Stimulated activated naive CD8-positive, alpha-beta T cell treated with anti-CD3 and anti-CD28 coated beads, Interleukin-15, Interleukin-2, amounts not matched to agents 100 ng/mL and 50 ng/mL, for 24 hours (primary cell): ENCODE results near the gene C22orf31.

Experiments
- H3K27ac Mint-ChIP-seq: one replicate; pipeline ENCODE4 v1.8.0; 2021; ENCODE audit warnings: mild to moderate bottlenecking, mixed read lengths
- H3K27me3 Mint-ChIP-seq: one replicate; pipeline ENCODE4 v1.8.0; 2021; ENCODE audit warnings: mixed read lengths
- H3K36me3 Mint-ChIP-seq: one replicate; pipeline ENCODE4 v1.8.0; 2021; ENCODE audit warnings: low read depth, mixed read lengths
- H3K4me1 Mint-ChIP-seq: one replicate; pipeline ENCODE4 v1.8.0; 2021; ENCODE audit warnings: low read depth, mixed read lengths
- H3K4me3 Mint-ChIP-seq: one replicate; pipeline ENCODE4 v1.8.0; 2021; ENCODE audit warnings: mild to moderate bottlenecking, mixed read lengths
- H3K9me3 Mint-ChIP-seq: one replicate; pipeline ENCODE4 v1.8.0; 2021; ENCODE audit warnings: mixed read lengths

Gene C22orf31

DNA sequence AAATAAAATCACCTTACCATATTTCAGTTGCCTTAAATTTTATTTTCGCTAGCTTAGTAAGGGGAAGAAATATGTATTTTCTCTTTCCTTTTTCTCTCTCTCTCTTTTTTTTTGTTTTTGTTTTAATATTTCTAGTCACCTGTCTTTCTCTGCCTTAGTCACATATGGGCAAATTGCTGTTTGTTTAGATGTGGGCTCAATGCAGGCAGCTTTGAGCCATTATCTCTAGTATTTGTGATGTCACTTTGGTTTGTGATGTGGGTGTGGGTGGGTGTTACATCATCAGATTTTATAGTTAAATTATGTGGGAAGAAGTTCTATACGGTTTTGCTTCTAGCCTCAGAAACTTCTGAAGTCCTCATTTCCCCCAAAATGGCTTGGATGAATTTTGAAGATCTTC lies at the start of gene C22orf31:
Gene C22orf31 (minus strand): TSS at position 59 of the 400 bp plus-strand sequence. CDS start 39 bp downstream, at position 20.
- Mint-ChIP-seq H3K27me3 (peaks cover 52% of the 10 kb centered on the region), H3K36me3 (no peaks in the 10 kb centered on the region), H3K9me3 (no peaks in the 10 kb centered on the region), H3K27ac (no peak within 1 kb of the TSS), H3K4me1 (peaks cover 7% of the 10 kb centered on the region), H3K4me3 (no peak within 1 kb of the TSS)

DNA sequence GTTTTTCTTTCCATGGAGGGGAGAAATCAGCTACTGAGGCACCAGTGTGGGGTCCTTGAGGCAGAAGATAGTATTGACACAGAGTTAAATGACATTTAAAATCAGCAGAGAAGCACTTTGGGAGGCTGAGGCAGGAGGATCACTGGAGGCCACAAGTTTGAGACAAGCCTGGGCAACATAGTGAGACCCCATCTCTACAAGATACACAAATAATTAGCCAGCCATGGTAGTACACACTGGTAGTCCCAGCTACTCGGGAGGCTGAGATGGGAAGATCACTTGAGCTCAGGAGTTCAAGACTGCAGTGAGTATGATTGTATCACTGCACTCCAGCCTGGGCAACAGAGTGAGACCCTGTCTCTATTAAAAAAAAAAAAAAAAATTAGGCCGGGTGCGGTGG lies 49.3 kb upstream of the C22orf31 start:
- H3K36me3 Mint-ChIP-seq: no peaks in the 10 kb centered on the region
- no peaks in the 10 kb centered on the region for H3K4me1 Mint-ChIP-seq
- H3K4me3 Mint-ChIP-seq: no peak overlapping the region
- no peaks in the 10 kb centered on the region for H3K9me3 Mint-ChIP-seq
- H3K27ac Mint-ChIP-seq: no peak overlapping the region
- H3K27me3 Mint-ChIP-seq: peaks cover 23% of the 10 kb centered on the region

DNA sequence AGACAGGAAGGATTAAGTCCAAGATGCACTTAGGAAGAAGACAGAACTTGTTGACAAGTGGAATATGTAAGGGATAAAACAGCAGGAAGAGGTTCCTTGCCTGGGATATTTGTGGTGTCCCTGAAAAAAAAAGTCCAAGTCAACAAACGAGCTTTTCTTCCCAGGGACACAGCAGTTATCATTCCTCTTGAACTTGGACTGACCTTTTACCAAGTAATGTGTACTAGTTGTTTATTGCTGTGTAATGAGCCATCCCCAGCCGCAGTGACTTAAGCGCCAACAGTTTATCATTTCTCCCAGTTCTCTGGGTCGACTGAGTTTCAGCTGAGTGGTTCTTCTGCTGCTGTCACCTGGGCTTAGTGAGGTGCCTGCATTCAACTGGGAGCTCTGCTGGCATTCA lies 48.2 kb upstream of the C22orf31 start:
- Mint-ChIP-seq H3K9me3 (no peaks in the 10 kb centered on the region), H3K4me3 (no peak overlapping the region), H3K36me3 (no peaks in the 10 kb centered on the region), H3K27me3 (peaks cover 23% of the 10 kb centered on the region), H3K27ac (no peak overlapping the region), H3K4me1 (no peaks in the 10 kb centered on the region)

DNA sequence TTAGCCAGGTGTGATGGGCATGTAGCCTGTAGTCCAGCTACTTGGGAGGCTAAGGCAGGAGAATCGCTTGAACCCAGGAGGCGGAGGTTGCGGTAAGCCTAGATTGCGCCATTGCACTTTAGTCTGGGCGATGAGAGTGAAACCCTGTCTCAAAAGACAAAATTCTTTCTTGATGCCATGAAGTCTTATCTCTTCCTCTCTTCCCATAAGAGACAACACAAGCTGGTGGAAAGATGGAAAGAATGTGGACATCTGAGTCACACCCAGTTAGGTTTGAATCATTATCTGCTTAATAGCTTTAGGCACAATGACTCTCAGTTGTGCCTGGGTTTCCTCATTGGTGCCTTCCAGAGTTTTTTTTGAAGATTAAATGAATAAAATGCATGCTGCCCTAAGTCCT lies 46.5 kb upstream of the C22orf31 start:
- Mint-ChIP-seq H3K4me1 (no peaks in the 10 kb centered on the region), H3K27me3 (peaks cover 20% of the 10 kb centered on the region), H3K27ac (no peak overlapping the region), H3K9me3 (no peaks in the 10 kb centered on the region), H3K4me3 (no peak overlapping the region), H3K36me3 (no peaks in the 10 kb centered on the region)

DNA sequence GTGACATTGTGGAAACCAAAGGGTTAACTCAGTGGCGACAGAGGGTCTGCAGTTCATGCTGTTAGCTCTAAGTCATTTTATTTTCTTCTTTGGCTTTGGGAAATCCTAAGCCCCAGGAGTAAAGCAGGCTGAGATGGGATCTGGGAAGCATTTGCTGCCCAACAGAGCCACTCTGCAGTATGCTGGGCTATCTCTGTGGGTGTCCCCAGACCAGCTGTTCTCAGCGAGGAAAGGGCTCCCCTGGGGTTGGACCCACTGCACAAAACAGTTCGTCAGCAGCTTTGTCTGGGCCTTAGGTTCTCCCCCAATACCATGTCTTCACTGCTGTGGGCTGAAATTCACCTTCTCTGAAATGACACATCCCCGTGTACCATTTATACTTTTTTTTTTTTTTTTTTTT lies 45.2 kb upstream of the C22orf31 start:
- Mint-ChIP-seq H3K9me3 (no peaks in the 10 kb centered on the region), H3K4me1 (no peaks in the 10 kb centered on the region), H3K27ac (no peak overlapping the region), H3K36me3 (no peaks in the 10 kb centered on the region), H3K27me3 (peaks cover 20% of the 10 kb centered on the region), H3K4me3 (no peak overlapping the region)

DNA sequence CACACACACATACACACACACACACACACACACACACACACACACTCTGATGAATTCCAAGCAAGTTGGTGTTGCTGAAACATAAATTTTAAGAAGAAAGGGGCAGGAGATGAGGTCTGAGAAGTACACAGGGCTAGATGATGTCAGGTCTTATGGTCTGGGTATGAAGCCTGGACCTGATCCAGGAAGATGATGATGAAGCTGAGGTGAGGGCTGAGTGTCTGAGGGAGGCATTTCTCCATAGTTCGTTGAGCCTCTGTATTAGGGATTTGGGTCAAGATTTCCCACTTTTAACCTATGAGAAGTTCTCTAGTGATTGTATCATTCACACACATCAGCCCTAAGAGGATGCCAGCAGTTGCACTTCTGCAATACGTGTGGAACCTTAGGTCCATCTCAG lies 43.8 kb upstream of the C22orf31 start:
- Mint-ChIP-seq H3K9me3 (no peaks in the 10 kb centered on the region), H3K4me3 (no peak overlapping the region), H3K27me3 (peaks cover 15% of the 10 kb centered on the region), H3K4me1 (no peaks in the 10 kb centered on the region), H3K27ac (no peak overlapping the region), H3K36me3 (no peaks in the 10 kb centered on the region)

DNA sequence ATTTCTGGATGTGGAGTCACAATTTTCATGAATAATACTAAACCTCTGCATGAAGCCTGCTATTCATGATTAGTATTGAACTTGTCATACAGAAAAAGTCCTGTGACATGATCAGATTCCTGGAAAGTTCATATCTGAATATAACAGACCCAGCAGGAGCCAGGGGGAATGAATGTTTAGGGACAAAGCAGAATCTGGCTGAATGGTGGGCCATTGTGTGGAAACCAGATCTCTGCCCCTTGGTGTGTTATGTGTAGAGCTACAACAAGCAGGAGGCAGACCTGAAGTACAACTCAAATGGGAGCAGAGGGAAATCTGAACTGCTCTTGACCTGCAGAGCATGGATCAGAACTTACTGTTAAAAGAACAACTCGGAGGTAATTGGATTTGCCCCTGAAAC lies 41.5 kb upstream of the C22orf31 start:
- no peak overlapping the region for H3K27ac Mint-ChIP-seq
- no peaks in the 10 kb centered on the region for H3K9me3 Mint-ChIP-seq
- no peaks in the 10 kb centered on the region for H3K4me1 Mint-ChIP-seq
- no peaks in the 10 kb centered on the region for H3K36me3 Mint-ChIP-seq
- no peaks in the 10 kb centered on the region for H3K27me3 Mint-ChIP-seq
- no peak overlapping the region for H3K4me3 Mint-ChIP-seq

DNA sequence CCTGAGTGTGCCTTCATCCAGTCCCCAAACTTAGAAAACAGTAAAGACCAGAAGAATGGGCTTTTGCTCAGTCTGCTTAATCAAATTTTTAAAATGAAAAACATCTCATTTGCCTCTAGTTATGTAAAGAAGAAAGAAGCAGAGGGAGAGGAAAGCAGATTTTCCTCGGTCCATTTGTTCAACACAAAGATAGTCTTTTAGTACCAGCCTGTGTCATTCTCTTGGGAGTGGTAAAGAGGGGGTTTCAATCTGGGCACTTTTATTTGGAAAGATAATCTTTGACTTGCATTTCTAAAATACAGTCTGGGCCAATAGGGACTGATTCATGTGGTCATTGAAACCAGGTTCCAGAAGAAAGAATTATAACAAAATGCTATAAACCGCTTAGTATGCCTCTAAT lies 40.7 kb upstream of the C22orf31 start:
- H3K27ac Mint-ChIP-seq: no peak overlapping the region
- H3K9me3 Mint-ChIP-seq: no peaks in the 10 kb centered on the region
- no peaks in the 10 kb centered on the region for H3K27me3 Mint-ChIP-seq
- no peak overlapping the region for H3K4me3 Mint-ChIP-seq
- no peaks in the 10 kb centered on the region for H3K36me3 Mint-ChIP-seq
- no peaks in the 10 kb centered on the region for H3K4me1 Mint-ChIP-seq

DNA sequence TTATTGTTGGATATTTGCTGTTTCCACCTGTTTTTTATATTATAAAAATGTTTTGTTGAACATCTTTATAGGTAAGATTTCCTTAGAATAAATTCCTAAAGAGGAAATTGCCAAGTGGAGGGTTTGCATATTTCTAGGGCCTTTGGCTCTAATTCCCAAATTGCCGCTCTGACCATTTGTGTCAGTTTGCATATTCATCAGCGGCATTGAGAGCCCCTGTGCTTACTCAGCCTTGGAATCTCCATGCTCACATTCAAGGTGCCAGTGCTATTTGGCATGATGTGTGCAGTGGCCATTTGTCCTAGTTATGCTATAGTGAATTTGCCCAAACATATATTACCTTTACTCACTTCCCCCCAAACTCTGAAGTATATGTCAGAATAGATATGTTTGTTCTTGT lies 36.7 kb upstream of the C22orf31 start:
- Mint-ChIP-seq H3K4me3 (no peak overlapping the region), H3K27me3 (no peaks in the 10 kb centered on the region), H3K4me1 (no peaks in the 10 kb centered on the region), H3K36me3 (no peaks in the 10 kb centered on the region), H3K27ac (no peak overlapping the region), H3K9me3 (no peaks in the 10 kb centered on the region)

DNA sequence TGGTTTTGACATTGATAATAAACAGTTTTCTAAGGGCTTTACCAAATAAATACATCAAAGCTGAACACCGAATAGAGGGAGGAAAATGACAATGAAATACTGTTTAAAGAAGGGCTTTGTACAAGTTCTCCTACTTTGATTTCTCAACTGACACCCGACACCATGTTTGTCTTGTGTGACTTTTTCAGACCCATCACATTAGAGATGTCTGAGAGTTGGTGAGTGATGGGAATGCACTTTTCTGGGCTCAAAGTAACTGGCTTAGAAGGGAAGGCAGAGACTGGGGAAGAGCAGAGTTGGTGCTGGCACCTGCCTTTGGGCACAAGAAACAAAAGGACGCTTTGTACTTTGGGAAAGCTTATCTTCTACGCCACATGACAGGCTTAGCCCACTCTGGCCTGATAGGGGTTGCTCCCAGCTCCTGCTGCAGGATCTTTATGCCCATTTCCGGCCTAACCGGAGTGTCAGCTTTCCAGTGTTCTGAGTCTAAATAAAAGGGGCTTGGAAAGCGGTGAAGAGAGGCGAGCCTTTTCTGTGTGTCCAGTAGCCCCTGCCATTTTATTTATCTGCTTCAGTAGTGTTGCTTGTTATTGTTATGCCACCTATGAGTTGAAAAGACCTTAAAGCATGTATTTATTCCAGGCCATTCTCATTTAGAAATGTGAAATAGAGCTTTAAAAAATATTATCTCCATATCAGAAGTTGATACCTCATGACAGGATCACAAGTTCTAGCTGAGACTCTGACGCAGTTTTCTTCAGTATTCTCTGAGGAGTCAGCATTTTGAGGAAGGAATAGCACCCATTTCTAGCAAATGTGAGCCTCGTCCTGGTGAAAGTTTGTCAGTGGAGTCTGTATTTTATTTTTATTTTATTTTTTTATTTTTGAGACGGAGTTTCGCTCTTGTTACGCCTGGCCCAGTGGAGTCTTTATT lies 35.4 kb upstream of the C22orf31 start:
- H3K4me1 Mint-ChIP-seq: no peaks in the 10 kb centered on the region
- peaks cover under 1% of the 10 kb centered on the region for H3K27me3 Mint-ChIP-seq
- H3K36me3 Mint-ChIP-seq: no peaks in the 10 kb centered on the region
- no peak overlapping the region for H3K27ac Mint-ChIP-seq
- no peak overlapping the region for H3K4me3 Mint-ChIP-seq
- H3K9me3 Mint-ChIP-seq: no peaks in the 10 kb centered on the region

DNA sequence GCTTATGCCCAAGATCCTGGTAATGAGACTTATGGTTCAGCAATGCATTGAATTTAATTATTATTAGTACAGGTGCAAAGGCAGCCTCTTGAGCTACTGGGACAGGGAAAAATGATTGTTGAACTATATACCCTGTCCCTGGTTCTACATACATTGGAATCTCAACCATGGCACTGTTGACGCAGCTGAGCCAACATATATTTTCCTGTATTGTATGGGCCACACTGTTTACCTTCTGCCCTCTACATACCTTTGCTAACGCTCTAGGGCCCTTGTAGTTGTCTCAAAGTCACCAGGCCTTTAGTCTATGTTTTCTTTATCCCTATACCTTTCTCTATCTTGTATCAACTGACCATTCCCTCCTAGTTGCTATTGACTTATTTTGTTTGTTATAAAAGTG lies 33.8 kb upstream of the C22orf31 start:
- Mint-ChIP-seq H3K4me1 (no peaks in the 10 kb centered on the region), H3K36me3 (no peaks in the 10 kb centered on the region), H3K27ac (no peak overlapping the region), H3K4me3 (no peak overlapping the region), H3K27me3 (peaks cover 6% of the 10 kb centered on the region), H3K9me3 (no peaks in the 10 kb centered on the region)

DNA sequence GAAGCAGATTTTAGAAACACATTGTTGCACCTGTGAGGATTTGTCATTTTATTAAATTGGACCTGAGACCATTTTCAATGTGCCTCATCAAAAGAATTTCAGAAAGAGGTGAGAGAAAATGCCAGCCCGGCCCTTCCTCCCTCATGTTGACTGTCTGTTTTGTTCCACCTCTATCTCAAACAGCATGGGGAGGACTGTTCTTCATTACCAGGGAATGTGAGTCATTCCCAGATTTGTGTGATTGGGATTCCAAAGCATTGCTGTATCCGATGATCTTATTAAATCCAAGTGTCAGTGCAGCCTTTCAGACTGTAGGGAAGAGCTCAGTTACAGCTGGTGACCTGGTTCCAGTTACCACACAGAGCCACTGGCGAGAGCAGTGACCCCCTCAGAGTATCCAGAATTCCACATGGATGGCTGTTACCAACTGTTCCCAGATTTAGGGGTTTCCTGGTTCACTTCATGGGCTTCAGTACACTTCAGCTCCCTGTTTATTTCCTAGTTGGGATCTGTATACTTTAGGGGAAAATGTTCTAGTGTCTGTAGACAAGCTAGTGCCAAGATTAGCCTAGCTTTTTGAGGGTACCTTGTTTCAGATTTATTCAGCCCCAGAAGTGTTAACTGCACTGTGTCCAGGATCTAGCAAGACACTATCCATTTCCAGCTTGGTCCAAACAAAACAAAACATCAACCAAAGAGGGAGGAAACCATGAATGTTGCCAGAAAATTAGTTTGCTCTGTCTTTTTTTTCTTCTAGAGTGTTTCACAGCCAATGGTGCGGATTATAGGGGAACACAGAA lies 32.1 kb upstream of the C22orf31 start:
- H3K27ac Mint-ChIP-seq: no peak overlapping the region

DNA sequence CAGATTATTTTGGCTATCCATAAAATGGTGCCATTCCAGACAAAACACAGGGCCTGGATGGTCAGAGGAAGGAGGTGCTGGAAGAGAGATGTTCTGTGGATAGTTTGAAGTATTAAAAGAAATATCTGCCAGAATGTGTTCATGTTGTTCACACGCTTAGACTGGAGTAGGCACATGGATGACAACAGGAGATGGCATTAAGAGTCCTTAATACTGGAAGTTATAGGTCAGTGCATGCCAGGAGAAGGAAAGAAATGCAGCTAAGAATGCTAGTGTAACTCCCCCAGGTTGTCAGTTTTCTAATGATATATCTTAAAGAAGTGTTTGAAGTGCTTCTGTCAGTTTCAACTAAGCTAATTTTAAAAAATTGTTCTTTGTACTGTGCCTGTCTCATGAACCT lies 31.4 kb upstream of the C22orf31 start:
- Mint-ChIP-seq H3K36me3 (no peaks in the 10 kb centered on the region), H3K4me3 (no peak overlapping the region), H3K27me3 (peaks cover 22% of the 10 kb centered on the region), H3K27ac (no peak overlapping the region), H3K9me3 (no peaks in the 10 kb centered on the region), H3K4me1 (no peaks in the 10 kb centered on the region)

More for the DNA sequence above, 32.1 kb upstream of the C22orf31 start:
- Mint-ChIP-seq H3K4me3 (no peak overlapping the region), H3K4me1 (no peaks in the 10 kb centered on the region), H3K36me3 (no peaks in the 10 kb centered on the region), H3K9me3 (no peaks in the 10 kb centered on the region), H3K27me3 (peaks cover 21% of the 10 kb centered on the region)

DNA sequence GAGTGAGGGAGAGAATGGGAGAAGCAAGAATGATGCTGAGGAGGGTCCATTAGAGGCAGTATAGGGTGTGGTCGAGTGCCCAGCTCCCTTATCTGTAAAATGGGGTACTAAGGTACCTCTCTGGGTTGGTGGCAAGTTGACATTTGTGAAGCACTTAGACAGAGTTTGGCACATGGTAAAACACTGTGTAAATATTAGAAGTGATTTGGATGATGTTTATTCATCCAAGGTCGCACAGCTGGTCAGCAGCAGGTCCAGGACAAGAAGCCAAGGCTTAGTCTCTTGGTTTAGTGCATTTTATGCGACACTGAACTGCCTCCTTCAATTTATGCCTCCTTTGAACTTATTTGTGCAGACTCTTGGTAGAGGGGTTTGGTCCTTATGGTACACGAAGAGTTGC lies 30.6 kb upstream of the C22orf31 start:
- H3K27me3 Mint-ChIP-seq: peaks cover 22% of the 10 kb centered on the region
- H3K36me3 Mint-ChIP-seq: no peaks in the 10 kb centered on the region
- no peak overlapping the region for H3K27ac Mint-ChIP-seq
- H3K4me1 Mint-ChIP-seq: no peaks in the 10 kb centered on the region
- no peaks in the 10 kb centered on the region for H3K9me3 Mint-ChIP-seq
- no peak overlapping the region for H3K4me3 Mint-ChIP-seq

DNA sequence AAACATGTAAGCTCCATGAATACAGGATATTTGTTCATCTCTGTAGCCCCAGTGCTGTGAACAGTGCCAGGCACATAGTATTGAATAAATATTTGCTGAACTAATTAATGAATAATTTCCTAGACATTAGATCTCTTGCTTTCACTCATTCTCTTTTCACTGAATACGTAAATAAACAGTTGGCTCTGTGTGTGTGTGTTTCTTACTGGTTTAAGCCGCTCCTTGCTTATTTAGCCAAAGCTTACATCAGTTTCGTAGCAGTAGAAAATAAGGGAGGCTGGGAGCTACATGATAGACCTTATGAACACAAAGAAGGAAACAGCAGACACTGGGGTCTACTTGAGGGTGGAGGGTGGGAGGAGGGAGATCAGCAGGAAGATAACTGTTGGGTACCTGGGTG lies 28.4 kb upstream of the C22orf31 start:
- H3K36me3 Mint-ChIP-seq: no peaks in the 10 kb centered on the region
- H3K27me3 Mint-ChIP-seq: peaks cover 22% of the 10 kb centered on the region
- H3K9me3 Mint-ChIP-seq: no peaks in the 10 kb centered on the region
- no peak overlapping the region for H3K4me3 Mint-ChIP-seq
- H3K4me1 Mint-ChIP-seq: no peaks in the 10 kb centered on the region
- no peak overlapping the region for H3K27ac Mint-ChIP-seq
